Measurements from ENCODE around the gene NSMCE1.

Gene NSMCE1

GRCh38 chr16:27228621-27229501 lies 39.7 kb downstream of the NSMCE1 start:
- DNase-seq, result no peak

- DNase-seq, result no peak
Observed at GRCh38 chr16:27228045-27228444, 40.5 kb downstream of the NSMCE1 start.

GRCh38 chr16:27226976-27227705 lies 41.4 kb downstream of the NSMCE1 start:
- DNase-seq, result no peak

GRCh38 chr16:27226476-27226875 lies 42.1 kb downstream of the NSMCE1 start:
- no peak for DNase-seq

- DNase-seq, result no peak
Observed at GRCh38 chr16:27225536-27226360, 42.8 kb downstream of the NSMCE1 start.

GRCh38 chr16:27224741-27225300 lies 43.8 kb downstream of the NSMCE1 start:
- no peak for DNase-seq

- no peak for DNase-seq
Observed at GRCh38 chr16:27224271-27224737, 44.3 kb downstream of the NSMCE1 start.

GRCh38 chr16:27223701-27224100 lies 44.9 kb downstream of the NSMCE1 start:
- DNase-seq, result no peak

- DNase-seq, result no peak
Observed at GRCh38 chr16:27223226-27223610, 45.4 kb downstream of the NSMCE1 start.

- no peak for DNase-seq
Observed at GRCh38 chr16:27222249-27223225, 46.0 kb downstream of the NSMCE1 start.

- no peak for DNase-seq
Observed at GRCh38 chr16:27221576-27222248, 46.9 kb downstream of the NSMCE1 start.

- DNase-seq, result no peak
Observed at GRCh38 chr16:27220991-27221390, 47.6 kb downstream of the NSMCE1 start.

- DNase-seq, result no peak
Observed at GRCh38 chr16:27220527-27220926, 48.0 kb downstream of the NSMCE1 start.

GRCh38 chr16:27220120-27220519 lies 48.5 kb downstream of the NSMCE1 start:
- DNase-seq, result no peak

- no peak for DNase-seq
Observed at GRCh38 chr16:27219161-27219560, 49.4 kb downstream of the NSMCE1 start.

- DNase-seq, result no peak
Observed at GRCh38 chr16:27218756-27219155, 49.8 kb downstream of the NSMCE1 start.

GRCh38 chr16:27217256-27217655 lies 51.3 kb downstream of the NSMCE1 start:
- DNase-seq, result no peak

GRCh38 chr16:27216297-27216885 lies 52.2 kb downstream of the NSMCE1 start:
- DNase-seq, result no peak

GRCh38 chr16:27215660-27216059 lies 52.9 kb downstream of the NSMCE1 start:
- no peak for DNase-seq
